Omental fat pad (tissue), 4 donors: Measurements from ENCODE around the gene EHF. TPM values are rescaled to one million over a fixed set of nuclear protein-coding genes. Genes with fewer than 3 reads are reported as not detected.

Experiments used
- ATAC-seq: fragments of 150-250 bp; one replicate; pipeline ENCODE4 v1.9.1; 2016; ENCODE audit warnings: mild to moderate bottlenecking, moderate library complexity; ENCODE audit not compliant: low FRiP score
- DNase-seq: peaks from one replicate; pipeline ENCODE4 v3.0.0-alpha.2; 2019; ENCODE audit warnings: low spot score
- total RNA-seq, 4 donors: library from RNA; depleted of rRNA; stranded (reverse); fragments of >200 nt; gene quantifications; one replicate each; pipeline ENCODE4 v1.1.0, GENCODE V29; 2016
- TF ChIP-seq, protein P1 (sequence below), 3 donors: fragments of 450-650 bp; IDR thresholded peaks; one replicate each; pipeline ENCODE4 v1.5.1; 2016 to 2017; ENCODE audit warnings: antibody characterized with exemption in 3 of 3, mild to moderate bottlenecking in 3 of 3, moderate library complexity in 2 of 3

Gene EHF
- total RNA-seq, 4 donors from 2014 or later = 0.38 TPM; not detected in 3

- no peak for DNase-seq
- no peak for ATAC-seq
- TF ChIP-seq, protein P1, sequence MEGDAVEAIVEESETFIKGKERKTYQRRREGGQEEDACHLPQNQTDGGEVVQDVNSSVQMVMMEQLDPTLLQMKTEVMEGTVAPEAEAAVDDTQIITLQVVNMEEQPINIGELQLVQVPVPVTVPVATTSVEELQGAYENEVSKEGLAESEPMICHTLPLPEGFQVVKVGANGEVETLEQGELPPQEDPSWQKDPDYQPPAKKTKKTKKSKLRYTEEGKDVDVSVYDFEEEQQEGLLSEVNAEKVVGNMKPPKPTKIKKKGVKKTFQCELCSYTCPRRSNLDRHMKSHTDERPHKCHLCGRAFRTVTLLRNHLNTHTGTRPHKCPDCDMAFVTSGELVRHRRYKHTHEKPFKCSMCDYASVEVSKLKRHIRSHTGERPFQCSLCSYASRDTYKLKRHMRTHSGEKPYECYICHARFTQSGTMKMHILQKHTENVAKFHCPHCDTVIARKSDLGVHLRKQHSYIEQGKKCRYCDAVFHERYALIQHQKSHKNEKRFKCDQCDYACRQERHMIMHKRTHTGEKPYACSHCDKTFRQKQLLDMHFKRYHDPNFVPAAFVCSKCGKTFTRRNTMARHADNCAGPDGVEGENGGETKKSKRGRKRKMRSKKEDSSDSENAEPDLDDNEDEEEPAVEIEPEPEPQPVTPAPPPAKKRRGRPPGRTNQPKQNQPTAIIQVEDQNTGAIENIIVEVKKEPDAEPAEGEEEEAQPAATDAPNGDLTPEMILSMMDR (IDR thresholded peaks at IDR 0.05) = no peak
Measured at GRCh38 chr11:34642873-34643272, 22.0 kb downstream of the EHF start.

DNA sequence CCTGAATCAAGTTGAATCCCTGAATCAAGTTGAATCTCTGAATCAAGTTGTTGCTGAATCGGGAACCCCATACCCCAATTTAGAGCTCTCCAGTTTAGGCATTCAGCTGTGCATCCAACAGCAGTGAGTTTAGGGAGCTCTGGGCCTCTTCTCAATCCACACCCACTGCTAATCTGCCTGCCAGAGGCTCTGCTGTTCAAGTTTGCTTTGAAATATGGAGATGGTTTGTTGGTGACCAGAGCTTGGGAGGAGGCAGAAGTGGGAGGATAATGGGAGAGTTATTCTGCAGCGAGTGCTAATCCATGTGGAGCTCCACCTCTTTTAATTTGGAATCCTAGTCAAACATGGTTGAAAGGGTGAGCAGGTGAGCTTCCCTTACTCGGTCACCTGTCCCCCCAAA, 22.4 kb downstream of the EHF start:
- DNase-seq (no peak), ATAC-seq (no peak)
- TF ChIP-seq, protein P1 (IDR thresholded peaks at IDR 0.05) = no peak

- TF ChIP-seq, protein P1 (IDR thresholded peaks at IDR 0.05) = no peak
- ATAC-seq = no peak
- DNase-seq = no peak
Measured at GRCh38 chr11:34643846-34644245, 23.0 kb downstream of the EHF start.

GRCh38 chr11:34644669-34645406, 23.9 kb downstream of the EHF start:
- TF ChIP-seq, protein P1 (IDR thresholded peaks at IDR 0.05) = no peak
- DNase-seq = no peak
- ATAC-seq = no peak

DNA sequence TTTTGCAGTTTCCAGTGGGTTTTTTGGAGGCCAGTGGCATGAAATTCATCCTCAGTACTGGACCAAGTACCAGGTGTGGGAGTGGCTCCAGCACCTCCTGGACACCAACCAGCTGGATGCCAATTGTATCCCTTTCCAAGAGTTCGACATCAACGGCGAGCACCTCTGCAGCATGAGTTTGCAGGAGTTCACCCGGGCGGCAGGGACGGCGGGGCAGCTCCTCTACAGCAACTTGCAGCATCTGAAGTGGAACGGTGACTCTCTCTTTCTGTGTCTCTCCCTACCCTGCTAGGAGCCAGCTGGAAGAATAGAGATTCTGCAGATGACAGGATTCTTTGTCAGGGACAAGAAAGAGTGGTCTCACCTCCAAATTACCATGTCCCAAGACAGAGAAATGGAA, 25.5 kb downstream of the EHF start:
- DNase-seq = no peak
- TF ChIP-seq, protein P1 (IDR thresholded peaks at IDR 0.05) = no peak
- no peak for ATAC-seq

DNA sequence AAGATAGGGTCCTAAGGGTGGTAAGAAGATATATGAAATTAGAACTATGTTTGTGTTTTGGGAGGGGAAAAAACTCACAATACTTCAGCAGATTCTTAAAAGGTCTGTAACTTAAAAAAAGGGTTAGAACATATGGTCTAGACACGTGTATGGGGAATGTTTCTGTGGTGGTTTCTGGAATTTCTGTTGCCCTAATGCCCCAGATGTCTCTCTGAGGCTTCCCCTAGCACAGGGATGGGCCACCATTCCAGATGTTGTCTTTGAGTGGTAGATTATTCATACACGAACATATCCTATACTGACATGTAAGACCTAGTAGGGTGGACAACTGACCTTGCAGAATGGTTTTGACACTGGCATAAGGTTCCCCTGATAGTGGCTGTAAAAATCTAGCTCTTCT, 26.2 kb downstream of the EHF start:
- TF ChIP-seq, protein P1 (IDR thresholded peaks at IDR 0.05) = no peak
- ATAC-seq = no peak
- DNase-seq = no peak

- TF ChIP-seq, protein P1 (IDR thresholded peaks at IDR 0.05) = no peak
- ATAC-seq (no peak), DNase-seq (no peak)
Measured at GRCh38 chr11:34647532-34647931, 26.6 kb downstream of the EHF start.
